Common myeloid progenitor, CD34-positive (primary cell): ENCODE results near the gene MCM8.

Source experiments
- CTCF ChIA-PET: fragments of 350-600 bp; sonication (Branson Sonifier 250); formaldehyde crosslinking; loops from one replicate; lab custom pipeline; 2021; ENCODE audit warnings: antibody characterized with exemption; lab: Charles Lee
- POLR2A ChIA-PET: fragments of 350-600 bp; sonication (Branson Sonifier 250); formaldehyde crosslinking; loops from one replicate; lab custom pipeline; 2021; ENCODE audit warnings: antibody characterized with exemption; lab: Charles Lee
- DNase-seq, 3 donors: peaks; one replicate each; pipeline versions ENCODE4 v3.0.0 to v3.0.0-alpha.2; 2013
- H3K27ac ChIP-seq, 2 experiments: 1 replicate in 1 of 2; 2 replicates in 1 of 2; pipeline ENCODE4 v1.7.0; 2013; ENCODE audit warnings: inconsistent platforms in 2 of 2, low read length in 2 of 2, mild to moderate bottlenecking in 2 of 2, low read depth in 1 of 2, moderate library complexity in 1 of 2; ENCODE audit not compliant: severe bottlenecking in 2 of 2, insufficient read depth in 1 of 2, poor library complexity in 1 of 2
- H3K27me3 ChIP-seq, 5 experiments: replicated peaks in 2 of 5; 1 replicate in 3 of 5; 2 replicates in 2 of 5; pipeline versions ENCODE4 v1.6.1 to v1.7.0; 2013; ENCODE audit warnings: low read length in 4 of 5, mild to moderate bottlenecking in 2 of 5, moderate library complexity in 2 of 5, inconsistent platforms in 1 of 5; ENCODE audit not compliant: insufficient read depth in 5 of 5, control insufficient read depth in 4 of 5
- H3K36me3 ChIP-seq, 4 experiments: 1 replicate in 2 of 4; 2 replicates in 2 of 4; pipeline versions ENCODE4 v1.6.1 to v1.7.0; 2013; ENCODE audit warnings: low read length in 3 of 4, control low read depth in 1 of 4, mild to moderate bottlenecking in 1 of 4; ENCODE audit not compliant: control insufficient read depth in 4 of 4, insufficient read depth in 4 of 4
- H3K4me1 ChIP-seq, 4 experiments: 1 replicate in 3 of 4; 2 replicates in 1 of 4; pipeline versions ENCODE4 v1.6.1 to v1.7.1; 2013; ENCODE audit warnings: low read length in 3 of 4, mild to moderate bottlenecking in 3 of 4, control low read depth in 1 of 4, inconsistent platforms in 1 of 4, moderate library complexity in 1 of 4; ENCODE audit not compliant: control insufficient read depth in 4 of 4, insufficient read depth in 4 of 4; ENCODE audit errors: control extremely low read depth in 1 of 4
- H3K4me3 ChIP-seq, 7 experiments: 1 replicate in 4 of 7; 2 replicates in 3 of 7; pipeline versions ENCODE4 v1.5.1 to v1.7.0; 2013; ENCODE audit warnings: mild to moderate bottlenecking in 7 of 7, low read length in 6 of 7, moderate library complexity in 6 of 7, inconsistent platforms in 2 of 7, low read depth in 2 of 7, control low read depth in 1 of 7; ENCODE audit not compliant: insufficient read depth in 4 of 7, control insufficient read depth in 1 of 7; ENCODE audit errors: extremely low read depth in 1 of 7
- H3K9me3 ChIP-seq, 5 experiments: 1 replicate in 4 of 5; 2 replicates in 1 of 5; pipeline versions ENCODE4 v1.6.1 to v1.7.1; 2013; ENCODE audit warnings: low read length in 4 of 5, mild to moderate bottlenecking in 2 of 5, inconsistent platforms in 1 of 5, low read depth in 1 of 5, moderate library complexity in 1 of 5; ENCODE audit not compliant: control insufficient read depth in 4 of 5, insufficient read depth in 2 of 5; ENCODE audit errors: control extremely low read depth in 1 of 5
- WGBS: methylation state at CpG from one replicate; pipeline ENCODE4 v1.1.5; 2013; ENCODE audit not compliant: insufficient coverage; 5-methylcytosine and 5-hydroxymethylcytosine counted together

MCM8 gene

DNA sequence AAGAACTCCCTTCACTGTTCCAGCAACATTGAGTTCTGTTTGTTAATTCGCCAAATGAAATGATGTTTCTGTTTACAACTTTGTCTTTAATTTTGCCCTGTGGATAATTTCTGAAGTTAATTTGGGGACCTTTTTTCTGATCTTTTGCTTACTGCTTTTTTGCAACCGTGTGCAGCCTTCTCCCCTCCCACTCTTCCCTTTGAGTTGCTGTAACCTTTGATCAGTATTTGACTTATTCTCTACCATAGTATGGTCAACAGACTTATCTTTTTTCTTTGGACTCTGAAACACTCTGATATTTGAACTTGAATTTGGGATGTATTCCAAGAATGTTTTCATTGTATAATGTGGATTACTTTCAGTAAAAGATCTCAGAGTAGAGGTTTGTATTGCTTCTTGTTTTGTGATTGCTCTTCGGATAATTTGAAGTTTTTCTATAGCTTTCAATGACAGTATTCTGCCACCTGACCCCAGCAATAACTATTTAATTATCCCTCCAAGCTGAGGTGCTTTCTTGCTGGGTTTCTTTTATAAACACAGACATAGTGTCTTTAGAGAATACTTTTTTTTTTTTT is 57.2 kb downstream of the MCM8 start:
- peak overlapping the region in 5 of 7 experiments; percentile 89 to 98 (median 92) for H3K4me3 ChIP-seq
- H3K36me3 ChIP-seq: peaks cover 5 to 25% (median 18%) of the 10 kb centered on the region in 4 experiments
- CTCF ChIA-PET: interaction anchor here (0.8 to 1.3 kb wide), 5 partner anchors 15 to 479 kb away, joined by 3 to 5 read pairs (median 4); no protein-coding TSS in a partner anchor
- POLR2A ChIA-PET: no interaction called here
- H3K4me1 ChIP-seq: peaks cover 15 to 39% (median 27%) of the 10 kb centered on the region in 4 experiments
- no peak overlapping the region for H3K27ac ChIP-seq
- no peaks in the 10 kb centered on the region for H3K27me3 ChIP-seq
- H3K9me3 ChIP-seq: no peaks in the 10 kb centered on the region
- WGBS: no CpG with 5 or more reads among the region's 3 CpGs
- no peak for DNase-seq

DNA sequence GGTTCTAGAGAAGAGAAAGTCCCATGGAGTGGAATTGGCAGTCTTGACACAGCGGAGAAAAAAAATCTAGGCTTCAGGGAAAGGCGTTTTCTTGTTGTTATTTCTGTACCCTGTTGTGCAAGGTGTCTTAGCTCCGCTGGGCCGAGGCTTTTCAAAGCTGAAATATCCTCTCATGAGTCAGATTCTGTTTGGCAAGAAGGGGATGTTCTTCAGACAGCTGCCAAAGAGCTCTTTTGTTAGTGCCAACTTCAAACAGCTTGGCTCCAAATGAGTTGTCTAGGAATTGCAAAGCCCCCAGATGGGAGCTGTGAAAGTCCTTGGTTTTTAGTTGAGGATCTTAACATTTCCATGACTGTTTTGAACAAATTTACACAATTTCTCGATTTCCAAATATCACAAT is 57.8 kb downstream of the MCM8 start:
- H3K27ac ChIP-seq: no peak overlapping the region
- no peaks in the 10 kb centered on the region for H3K9me3 ChIP-seq
- peaks cover 15 to 39% (median 27%) of the 10 kb centered on the region in 4 experiments for H3K4me1 ChIP-seq
- WGBS: 89% methylated on average over 4 of the region's 5 CpGs
- peaks cover 7 to 31% (median 21%) of the 10 kb centered on the region in 4 experiments for H3K36me3 ChIP-seq
- no peak overlapping the region for H3K4me3 ChIP-seq
- no peaks in the 10 kb centered on the region for H3K27me3 ChIP-seq
- CTCF ChIA-PET: interaction anchor here (1.3 kb wide), 2 partner anchors 448 to 479 kb away, joined by 4 read pairs; no protein-coding TSS in a partner anchor
- DNase-seq: peak in 2 of 3 donors; percentile 46 to 50
- POLR2A ChIA-PET: no interaction called here

DNA sequence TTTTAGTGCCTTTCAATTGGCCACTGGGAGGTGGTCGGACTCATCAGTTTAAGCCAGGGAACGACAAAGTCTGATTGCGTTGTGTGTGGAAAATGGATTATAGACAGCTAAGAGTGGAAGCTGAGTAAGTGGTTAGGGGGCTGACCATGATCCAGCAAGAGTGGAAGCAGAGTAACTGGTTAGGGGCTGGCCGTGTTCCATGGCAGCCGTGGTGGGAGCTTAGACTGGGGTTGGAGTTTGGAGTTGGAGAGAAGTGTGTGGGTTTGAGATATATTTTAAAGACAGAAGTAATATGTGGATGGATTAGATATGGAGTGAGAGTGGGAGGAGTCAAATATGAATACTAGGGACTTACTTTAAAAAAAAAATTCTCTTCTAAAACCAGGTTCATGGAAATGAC is 61.7 kb downstream of the MCM8 start:
- WGBS: 93% methylated on average over 4 of the region's 5 CpGs

DNA sequence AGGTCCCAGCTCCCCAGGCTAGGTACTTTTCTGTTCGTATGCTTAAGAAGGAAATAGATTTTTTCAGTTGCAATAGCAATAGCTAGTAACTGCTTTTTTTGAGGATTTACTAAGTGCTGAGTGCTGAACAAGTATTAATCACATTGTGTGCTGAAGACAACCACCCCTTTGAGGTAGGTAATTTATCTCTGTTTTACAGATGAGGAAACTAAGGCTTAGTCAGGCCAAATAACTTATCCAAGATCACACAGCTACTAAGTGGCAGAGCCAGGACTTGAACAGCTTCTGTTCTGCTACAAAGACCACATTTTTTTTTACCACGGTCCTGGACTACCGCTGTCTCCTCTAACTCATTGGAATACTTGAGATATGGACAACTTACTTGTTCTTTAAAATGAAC is 63.6 kb downstream of the MCM8 start:
- ChIA-PET CTCF (interaction anchor here (3.8 kb wide), 1 partner anchor 10 kb away, joined by 17 read pairs; no protein-coding TSS in a partner anchor), POLR2A (interaction anchor here (0.6 kb wide), 1 partner anchor 24 kb away, joined by 3 read pairs; no protein-coding TSS in a partner anchor)
- H3K4me3 ChIP-seq: no peak overlapping the region
- H3K36me3 ChIP-seq: peaks cover 7 to 60% (median 34%) of the 10 kb centered on the region in 4 experiments
- H3K9me3 ChIP-seq: no peaks in the 10 kb centered on the region
- no peaks in the 10 kb centered on the region for H3K27me3 ChIP-seq
- H3K4me1 ChIP-seq: no peaks in the 10 kb centered on the region
- 100% methylated on average over 2 of the region's 3 CpGs for WGBS
- DNase-seq: no peak
- no peak overlapping the region for H3K27ac ChIP-seq

More for the DNA sequence above, 61.7 kb downstream of the MCM8 start:
- H3K4me3 ChIP-seq: no peak overlapping the region
- H3K4me1 ChIP-seq: peaks cover 5 to 13% (median 10%) of the 10 kb centered on the region in 4 experiments
- peak overlapping the region in 1 of 2 experiments; percentile 31 for H3K27ac ChIP-seq
- H3K36me3 ChIP-seq: peaks cover 7 to 48% (median 33%) of the 10 kb centered on the region in 4 experiments
- DNase-seq: no peak
- POLR2A ChIA-PET: interaction anchor here (0.6 kb wide), 1 partner anchor 323 kb away, joined by 3 read pairs; no protein-coding TSS in a partner anchor
- no peaks in the 10 kb centered on the region for H3K9me3 ChIP-seq
- H3K27me3 ChIP-seq: no peaks in the 10 kb centered on the region
- CTCF ChIA-PET: interaction anchor here (1.2 to 3.8 kb wide), 2 partner anchors 12 to 66 kb away, joined by 3 to 17 read pairs; no protein-coding TSS in a partner anchor

DNA sequence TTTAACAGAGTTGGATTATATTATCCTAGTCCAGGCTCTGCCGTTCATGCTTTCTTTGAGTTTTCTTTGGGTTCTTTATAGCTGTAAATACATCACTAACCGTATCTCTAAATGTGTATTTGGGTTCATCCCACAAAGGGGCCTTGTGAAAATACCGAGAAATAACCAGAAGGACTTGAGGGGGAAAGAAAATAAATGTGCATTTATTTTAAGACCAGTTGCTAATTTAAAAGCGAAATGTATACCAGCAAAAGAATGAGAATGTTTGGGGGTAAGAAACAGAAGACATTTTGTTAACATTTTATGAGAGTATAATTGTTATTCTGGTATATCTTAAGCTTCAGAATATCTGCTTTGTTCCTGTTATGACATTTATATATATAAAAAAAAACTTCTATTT is 64.5 kb downstream of the MCM8 start:
- WGBS: 100% methylated on average over 2 of the region's 4 CpGs
- DNase-seq: no peak
- CTCF ChIA-PET: interaction anchor here (0.9 to 3.8 kb wide), 2 partner anchors 9 to 28 kb away, joined by 3 to 17 read pairs; no protein-coding TSS in a partner anchor
- H3K4me3 ChIP-seq: no peak overlapping the region
- H3K9me3 ChIP-seq: no peaks in the 10 kb centered on the region
- H3K4me1 ChIP-seq: no peaks in the 10 kb centered on the region
- POLR2A ChIA-PET: no interaction called here
- no peaks in the 10 kb centered on the region for H3K27me3 ChIP-seq
- H3K36me3 ChIP-seq: peaks cover 7 to 57% (median 32%) of the 10 kb centered on the region in 4 experiments
- no peak overlapping the region for H3K27ac ChIP-seq

DNA sequence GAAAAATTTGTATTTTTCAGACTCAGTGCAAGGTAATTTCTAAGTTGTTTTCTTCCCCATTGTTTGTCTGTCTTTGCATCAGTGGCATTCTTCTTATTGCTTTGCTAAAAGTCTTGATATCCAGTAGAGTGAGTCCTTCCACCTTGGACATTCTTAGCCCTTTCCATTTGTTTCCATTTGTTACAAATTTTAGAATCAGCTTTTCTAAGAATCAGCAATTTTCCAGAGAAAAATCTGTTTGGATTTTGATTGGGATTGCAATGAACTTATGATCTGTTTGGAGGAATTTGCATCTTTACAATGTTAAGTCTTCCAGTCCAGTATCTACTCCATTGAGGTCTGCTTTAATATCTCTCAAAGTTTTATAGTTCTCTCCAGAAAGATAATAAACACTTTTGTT is 67.0 kb downstream of the MCM8 start:
- Histone ChIP-seq H3K27ac (no peak overlapping the region), H3K9me3 (peaks cover 0 to 4% (median 0%) of the 10 kb centered on the region in 5 experiments), H3K4me3 (no peak overlapping the region), H3K36me3 (peaks cover 5 to 49% (median 23%) of the 10 kb centered on the region in 4 experiments), H3K27me3 (no peaks in the 10 kb centered on the region), H3K4me1 (no peaks in the 10 kb centered on the region)
- CTCF ChIA-PET: no interaction called here
- POLR2A ChIA-PET: no interaction called here
- no peak for DNase-seq

DNA sequence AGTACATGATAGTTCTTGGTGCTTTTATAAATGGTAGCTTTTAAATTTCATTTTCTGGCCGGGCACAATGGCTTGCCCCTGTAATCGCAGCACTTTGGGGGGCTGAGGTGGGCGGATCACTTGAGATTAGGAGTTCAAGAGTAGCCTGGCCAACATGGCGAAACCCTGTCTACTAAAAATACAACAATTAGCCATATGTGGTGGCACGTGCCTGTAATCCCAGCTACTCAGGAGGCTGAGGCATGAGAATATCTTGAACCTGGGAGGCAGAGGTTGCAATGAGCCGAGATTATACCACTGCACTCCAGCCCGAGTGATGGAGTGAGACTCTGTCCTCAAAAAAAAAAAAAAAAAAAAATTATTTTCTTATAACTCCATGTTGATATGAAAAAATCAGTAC is 67.4 kb downstream of the MCM8 start:
- WGBS: 100% methylated on average over 3 of the region's 7 CpGs
- no peaks in the 10 kb centered on the region for H3K27me3 ChIP-seq
- peaks cover 0 to 9% (median 0%) of the 10 kb centered on the region in 5 experiments for H3K9me3 ChIP-seq
- CTCF ChIA-PET: no interaction called here
- no peak overlapping the region for H3K27ac ChIP-seq
- DNase-seq: no peak
- POLR2A ChIA-PET: no interaction called here
- no peaks in the 10 kb centered on the region for H3K4me1 ChIP-seq
- peaks cover 5 to 49% (median 21%) of the 10 kb centered on the region in 4 experiments for H3K36me3 ChIP-seq
- no peak overlapping the region for H3K4me3 ChIP-seq
